Activated B cell treated with CpG ODN at 0.5 μM for 24 hours (primary cell): ENCODE results near the gene DRP2. TPM values are rescaled to one million over a fixed set of nuclear protein-coding genes. Genes with fewer than 3 reads are reported as not detected.

ENCODE experiments used
- ATAC-seq: fragments of 200-7000 bp; cut with Tn5 transposase; one replicate; pipeline ENCODE4 v1.10.0; 2021; ENCODE audit warnings: low read depth, mild to moderate bottlenecking, moderate library complexity
- CTCF ChIA-PET: fragments of 350-600 bp; sonication (Branson Sonifier 250); formaldehyde crosslinking; loops from one replicate; lab custom pipeline; 2021; ENCODE audit warnings: antibody characterized with exemption; lab: Charles Lee
- POLR2A ChIA-PET: fragments of 350-600 bp; sonication (Branson Sonifier 250); formaldehyde crosslinking; loops from one replicate; lab custom pipeline; 2021; ENCODE audit warnings: antibody characterized with exemption; lab: Charles Lee
- DNase-seq: peaks from one replicate; pipeline ENCODE4 v3.0.0; 2022
- H3K27ac Mint-ChIP-seq: one replicate; pipeline ENCODE4 v1.8.0; 2020; ENCODE audit warnings: mixed read lengths
- H3K27me3 Mint-ChIP-seq: one replicate; pipeline ENCODE4 v1.8.0; 2021; ENCODE audit warnings: mixed read lengths
- H3K36me3 Mint-ChIP-seq: one replicate; pipeline ENCODE4 v1.8.0; 2021; ENCODE audit warnings: low read depth, mixed read lengths
- H3K4me1 Mint-ChIP-seq: one replicate; pipeline ENCODE4 v1.8.0; 2021; ENCODE audit warnings: mixed read lengths
- H3K4me3 Mint-ChIP-seq: one replicate; pipeline ENCODE4 v1.8.0; 2020; ENCODE audit warnings: mild to moderate bottlenecking, mixed read lengths
- H3K9me3 Mint-ChIP-seq: one replicate; pipeline ENCODE4 v1.8.0; 2020; ENCODE audit warnings: mixed read lengths
- CTCF ChIP-seq: fragments of 200-600 bp; IDR thresholded peaks from one replicate; pipeline ENCODE4 v1.8.0; 2022; ENCODE audit warnings: antibody characterized with exemption, mild to moderate bottlenecking
- intact Hi-C: fragments of 100-400 bp; cut with micrococcal nuclease; formaldehyde crosslinking; loops from one replicate; pipeline ENCODE4 v1.15.1; 2024
- total RNA-seq: library from RNA; stranded (reverse); gene quantifications from 2 replicates; pipeline ENCODE4 v1.2.3, GENCODE V29; 2022

The DRP2 gene
- total RNA-seq, 1 donor from 2014 or later, result 0.07 TPM

GRCh38 chrX:101241531-101241930 is 21.9 kb downstream of the DRP2 start:
- no peaks in the 10 kb centered on the region for H3K9me3 Mint-ChIP-seq
- TF ChIP-seq CTCF, result no peak
- ATAC-seq (no peak), DNase-seq (no peak)
- H3K27ac Mint-ChIP-seq, result no peak overlapping the region
- CTCF ChIA-PET, result no interaction called here
- no peaks in the 10 kb centered on the region for H3K4me1 Mint-ChIP-seq
- no peaks in the 10 kb centered on the region for H3K27me3 Mint-ChIP-seq
- no peak overlapping the region for H3K4me3 Mint-ChIP-seq
- intact Hi-C loops, result no loop called here
- POLR2A ChIA-PET, result no interaction called here
- no peaks in the 10 kb centered on the region for H3K36me3 Mint-ChIP-seq

GRCh38 chrX:101252634-101253033 is 33.0 kb downstream of the DRP2 start:
- H3K36me3 Mint-ChIP-seq, result no peaks in the 10 kb centered on the region
- ChIA-PET POLR2A (no interaction called here), CTCF (no interaction called here)
- H3K4me3 Mint-ChIP-seq, result no peak overlapping the region
- H3K27ac Mint-ChIP-seq, result no peak overlapping the region
- H3K9me3 Mint-ChIP-seq, result no peaks in the 10 kb centered on the region
- intact Hi-C loops, result no loop called here
- no peaks in the 10 kb centered on the region for H3K27me3 Mint-ChIP-seq
- DNase-seq, result no peak
- no peak for TF ChIP-seq CTCF
- no peaks in the 10 kb centered on the region for H3K4me1 Mint-ChIP-seq
- no peak for ATAC-seq

- no peaks in the 10 kb centered on the region for H3K9me3 Mint-ChIP-seq
- ATAC-seq, result no peak
- H3K4me3 Mint-ChIP-seq, result no peak overlapping the region
- ChIA-PET CTCF (no interaction called here), POLR2A (no interaction called here)
- no peak for DNase-seq
- H3K27ac Mint-ChIP-seq, result no peak overlapping the region
- intact Hi-C loops, result no loop called here
- no peak for TF ChIP-seq CTCF
- no peaks in the 10 kb centered on the region for H3K36me3 Mint-ChIP-seq
- H3K27me3 Mint-ChIP-seq, result no peaks in the 10 kb centered on the region
- H3K4me1 Mint-ChIP-seq, result no peaks in the 10 kb centered on the region
Observed at GRCh38 chrX:101257448-101258258, 38.1 kb downstream of the DRP2 start.

- ChIA-PET CTCF (no interaction called here), POLR2A (no interaction called here)
- TF ChIP-seq CTCF, result no peak
- no peak for DNase-seq
- no peak overlapping the region for H3K4me3 Mint-ChIP-seq
- no peaks in the 10 kb centered on the region for H3K36me3 Mint-ChIP-seq
- H3K27me3 Mint-ChIP-seq, result no peaks in the 10 kb centered on the region
- no peaks in the 10 kb centered on the region for H3K9me3 Mint-ChIP-seq
- H3K4me1 Mint-ChIP-seq, result no peaks in the 10 kb centered on the region
- intact Hi-C loops, result no loop called here
- ATAC-seq, result no peak
- H3K27ac Mint-ChIP-seq, result no peak overlapping the region
Observed at GRCh38 chrX:101258259-101258581, 38.6 kb downstream of the DRP2 start.

- Mint-ChIP-seq H3K36me3 (no peaks in the 10 kb centered on the region), H3K9me3 (no peaks in the 10 kb centered on the region), H3K27ac (no peak overlapping the region), H3K4me3 (no peak overlapping the region), H3K27me3 (no peaks in the 10 kb centered on the region), H3K4me1 (no peaks in the 10 kb centered on the region)
- intact Hi-C loops, result no loop called here
- CTCF ChIA-PET, result no interaction called here
- TF ChIP-seq CTCF, result no peak
- ATAC-seq (no peak), DNase-seq (no peak)
- POLR2A ChIA-PET, result no interaction called here
Observed at GRCh38 chrX:101260435-101260834, 40.8 kb downstream of the DRP2 start.
